Smooth muscle cell of the brain vasculature (primary cell): ENCODE measurements around the gene CPEB2.

Experiments used
- DNase-seq: peaks from one replicate; pipeline ENCODE4 v3.0.0-alpha.2; 2012; ENCODE audit warnings: low read depth, low spot score

The CPEB2 gene

DNA sequence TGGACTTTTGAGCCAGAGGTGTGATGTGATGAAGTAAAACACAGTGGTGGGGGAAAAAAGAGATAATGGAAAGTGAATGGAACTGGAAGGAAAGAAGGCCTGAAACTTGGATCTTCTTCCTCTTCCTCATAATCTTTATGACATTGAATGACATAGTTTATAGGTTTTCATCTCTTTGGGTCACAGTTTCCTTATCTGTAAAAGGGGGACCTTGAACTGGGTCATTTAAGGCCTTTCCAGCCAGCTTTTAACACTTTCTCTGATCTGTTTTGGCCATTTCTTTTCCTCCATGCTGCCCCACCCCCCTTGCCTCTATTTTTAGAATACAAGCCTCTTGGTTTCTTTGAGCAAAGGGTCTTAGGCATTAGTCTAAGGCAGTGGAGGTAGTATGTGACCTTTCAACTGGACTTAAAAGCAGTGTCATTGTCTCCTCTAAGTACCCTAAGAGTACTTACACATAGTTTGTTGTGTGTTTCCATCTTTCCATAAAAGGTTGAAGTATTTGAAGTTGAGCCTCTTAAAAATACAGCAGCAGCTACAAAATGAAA, 7.8 kb downstream of the CPEB2 start:
- no peak for DNase-seq

DNA sequence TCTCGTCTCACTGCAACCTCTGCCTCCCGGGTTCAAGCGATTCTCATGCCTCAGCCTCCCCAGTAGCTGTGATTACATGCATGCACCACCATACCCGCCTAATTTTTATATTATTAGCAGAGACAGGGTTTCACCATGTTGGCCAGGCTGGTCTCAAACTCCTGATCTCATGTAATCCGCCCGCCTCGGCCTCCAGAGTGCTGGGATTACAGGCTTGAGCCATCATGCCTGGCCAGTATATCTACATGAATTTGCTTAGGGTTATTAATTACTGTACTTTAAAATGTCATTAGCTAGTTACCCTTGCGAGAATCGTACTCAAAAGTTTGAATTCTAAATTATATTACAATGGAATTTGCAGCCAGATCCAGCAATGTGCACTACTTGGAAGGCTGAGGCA, 8.9 kb downstream of the CPEB2 start:
- no peak for DNase-seq

DNA sequence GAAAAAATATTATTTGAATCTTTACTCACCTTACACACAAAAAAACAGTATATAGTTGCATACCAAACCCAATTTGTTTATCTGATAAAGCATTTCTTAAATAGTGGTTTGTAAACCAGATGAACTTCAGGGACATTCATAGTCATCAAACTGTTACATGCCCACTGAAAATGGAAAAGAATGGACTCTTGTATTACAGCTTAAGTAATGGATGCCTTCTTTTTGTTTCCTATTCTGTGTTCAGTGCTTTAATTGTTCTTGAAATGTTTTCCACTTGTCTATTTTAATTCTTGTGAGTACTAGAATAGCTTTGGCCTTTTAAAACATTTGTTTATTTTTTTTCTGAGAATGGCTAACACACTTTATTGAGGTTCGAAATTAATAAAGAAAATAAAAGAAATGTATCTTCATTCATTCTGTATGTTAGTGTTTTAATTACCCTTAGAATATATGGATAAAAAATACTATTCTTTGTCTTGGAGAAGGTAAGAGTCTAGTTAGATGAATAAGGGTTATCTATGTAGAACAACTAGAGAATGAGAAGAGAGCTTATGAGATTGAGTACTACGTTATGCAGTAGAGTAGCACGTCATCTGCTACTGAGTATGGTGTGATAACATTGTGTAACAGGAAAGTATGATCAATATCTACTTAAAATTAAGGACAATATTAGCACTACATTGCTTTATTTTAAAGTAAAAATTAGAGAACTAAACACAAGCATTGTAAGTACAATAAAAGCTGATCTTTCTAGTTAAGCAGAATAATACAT, 9.9 kb downstream of the CPEB2 start:
- no peak for DNase-seq

GRCh38 chr4:15013585-15013984, 11.3 kb downstream of the CPEB2 start:
- no peak for DNase-seq

DNA sequence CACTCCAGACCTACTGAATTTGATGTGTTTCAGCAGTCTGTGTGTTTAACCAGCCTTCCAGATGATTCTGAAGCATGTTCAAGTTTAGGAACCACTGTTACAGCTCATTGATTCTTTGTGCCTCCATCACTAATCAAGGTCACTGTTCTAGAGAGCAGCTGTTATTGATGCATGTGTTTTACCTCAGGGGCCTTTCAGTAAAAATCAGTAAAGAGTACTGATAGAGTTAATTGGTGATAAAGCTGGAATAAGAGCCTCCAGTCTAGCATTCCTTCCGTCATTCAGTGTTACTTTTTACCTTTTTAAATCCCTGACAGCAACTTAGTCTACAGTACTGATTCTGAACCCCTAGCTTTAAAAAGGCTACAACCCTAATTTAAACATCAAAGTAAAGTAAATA, 12.9 kb downstream of the CPEB2 start:
- no peak for DNase-seq

- no peak for DNase-seq
These were observed 16.1 kb downstream of the CPEB2 start for GRCh38 chr4:15018361-15018760.

DNA sequence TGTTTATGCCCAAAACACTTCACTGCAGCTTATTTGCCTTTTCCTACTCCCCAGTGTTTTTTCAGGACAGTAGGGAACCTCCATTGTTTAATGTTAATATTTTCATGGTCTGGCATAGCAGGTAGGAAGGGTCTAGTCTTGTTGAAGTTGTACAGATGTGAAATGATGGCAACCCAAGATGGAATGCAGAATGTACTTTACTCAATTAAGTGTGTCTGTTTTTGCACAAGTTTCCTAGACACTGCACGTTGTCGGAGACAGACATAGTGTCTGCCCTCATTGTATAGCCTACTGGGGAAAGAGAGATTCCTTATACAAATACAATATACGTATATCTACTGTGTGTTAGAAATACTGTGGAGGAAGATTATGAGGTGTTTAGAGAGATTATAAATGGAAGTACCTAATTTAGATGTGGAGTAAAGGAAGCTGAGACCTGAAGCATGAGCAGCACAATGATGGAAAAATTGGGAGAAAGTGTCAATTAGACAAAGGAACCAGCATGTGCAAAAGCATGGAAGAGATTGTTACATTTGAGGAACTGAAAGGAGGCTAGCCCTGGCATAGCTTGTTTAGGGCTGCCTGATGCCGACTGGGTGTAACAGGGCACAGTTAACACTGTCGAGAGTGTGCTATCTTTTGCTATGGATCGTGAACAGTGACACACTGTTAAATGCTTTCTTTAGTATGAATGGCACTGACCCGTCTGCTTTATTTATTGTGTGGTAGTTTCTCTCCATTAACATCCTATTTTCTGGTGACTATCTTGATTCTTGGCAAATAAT, 18.4 kb downstream of the CPEB2 start:
- no peak for DNase-seq

- no peak for DNase-seq
These were observed 19.0 kb downstream of the CPEB2 start for GRCh38 chr4:15021311-15021710.

DNA sequence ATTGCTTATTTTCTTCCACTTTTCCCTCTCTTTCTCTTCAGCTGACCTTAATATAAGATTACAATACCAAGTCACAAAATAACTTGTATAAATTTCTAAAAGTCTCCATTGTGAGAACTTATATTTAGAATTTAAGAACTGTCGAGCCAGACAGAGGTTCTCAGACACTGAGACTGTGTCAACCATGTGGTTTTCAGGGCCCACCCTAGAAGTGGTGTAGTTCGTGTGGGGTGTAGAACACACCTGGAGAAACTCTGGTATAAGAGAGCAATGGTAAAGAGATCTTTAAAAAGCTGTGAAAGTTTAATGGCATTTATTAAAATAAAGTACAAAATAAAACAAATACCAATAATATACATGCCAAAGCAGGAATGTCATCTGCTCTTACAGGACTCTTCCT, 19.7 kb downstream of the CPEB2 start:
- DNase-seq, result no peak

DNA sequence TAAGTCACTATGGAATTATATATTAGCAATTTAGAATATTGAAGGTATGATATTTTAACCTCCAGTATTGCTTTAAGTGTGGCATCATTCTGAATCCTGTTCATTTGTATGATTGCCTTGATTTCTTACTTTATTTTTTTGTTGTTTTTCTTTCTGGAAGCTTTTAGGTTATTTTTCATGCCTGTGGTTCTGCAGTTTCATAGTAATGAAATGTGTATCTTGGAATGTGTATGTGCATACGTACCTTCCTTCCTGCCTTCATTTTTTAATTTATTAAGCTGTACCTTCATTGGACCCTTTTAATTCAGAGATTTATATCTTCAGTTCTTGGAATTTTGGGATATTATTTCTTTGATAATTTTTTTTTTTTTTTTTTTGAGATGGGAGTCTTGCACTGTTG, 22.1 kb downstream of the CPEB2 start:
- no peak for DNase-seq

DNA sequence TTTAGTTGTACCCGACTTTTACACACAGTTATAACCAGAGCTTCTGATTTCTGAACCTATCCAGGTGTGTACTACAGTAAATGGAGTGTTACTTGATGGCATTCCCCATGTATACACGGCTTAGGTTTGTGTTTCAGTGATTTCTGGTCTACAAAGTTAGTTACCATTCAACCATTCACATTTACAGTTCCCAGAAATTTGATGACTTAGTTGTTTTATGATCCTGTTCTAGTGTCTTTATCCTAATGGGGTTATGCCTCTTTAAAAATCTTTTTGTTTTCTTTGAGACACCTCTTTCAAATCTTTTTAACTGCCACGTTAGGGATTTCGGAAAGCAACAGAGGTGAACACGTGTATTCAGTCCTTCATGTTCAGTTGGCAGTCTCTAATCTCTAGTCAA, 23.4 kb downstream of the CPEB2 start:
- DNase-seq, result no peak

- no peak for DNase-seq
These were observed 25.7 kb downstream of the CPEB2 start for GRCh38 chr4:15027921-15028435.

DNA sequence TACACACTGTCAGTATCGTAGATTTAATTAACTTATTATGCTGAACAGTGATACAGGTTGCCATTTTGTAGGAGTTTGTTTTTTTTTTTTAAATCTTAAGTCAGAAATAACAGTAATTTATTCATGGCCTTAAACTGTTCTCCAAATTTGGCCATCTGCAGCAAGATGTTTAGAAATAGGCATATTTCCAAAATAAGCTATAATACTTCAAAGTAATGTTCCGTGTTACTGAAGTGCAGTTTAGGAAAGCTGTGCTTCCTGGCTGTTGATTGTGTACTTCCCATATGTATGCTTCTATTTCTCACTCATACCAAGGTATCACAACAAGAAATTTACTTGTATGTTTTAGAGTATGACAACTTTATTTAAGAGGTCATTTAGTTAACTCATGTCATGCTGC, 28.9 kb downstream of the CPEB2 start:
- DNase-seq, result no peak

DNA sequence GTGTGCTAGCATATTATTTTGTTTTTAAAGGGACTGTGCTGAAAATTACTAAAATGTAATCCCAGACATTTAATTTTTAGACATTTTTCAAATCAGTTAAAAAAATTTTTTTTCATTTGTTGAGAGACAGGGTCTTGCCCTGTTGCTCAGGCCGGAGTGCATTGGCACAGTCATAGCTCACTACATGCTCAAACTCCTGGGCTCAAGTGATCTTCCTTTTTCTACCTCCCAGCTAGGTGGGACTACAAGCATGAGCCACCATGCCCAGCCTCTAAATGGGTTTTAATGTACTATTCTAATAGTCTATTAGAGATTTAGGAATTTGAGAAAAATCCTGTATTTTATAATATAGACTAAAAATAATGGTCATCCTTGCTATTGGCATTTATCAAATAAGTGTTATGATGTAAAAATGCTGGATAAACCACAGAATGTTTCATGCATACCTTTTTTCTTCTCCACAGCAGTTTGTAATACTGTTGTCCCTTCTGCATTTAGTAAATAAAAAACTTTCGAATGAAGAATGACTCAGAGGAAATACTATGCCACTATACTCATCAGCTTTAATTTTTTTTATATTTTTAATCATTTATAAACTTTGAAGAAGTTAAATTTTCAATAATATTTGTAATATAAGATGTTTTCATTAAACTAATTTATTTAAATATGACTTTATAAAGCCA, 29.9 kb downstream of the CPEB2 start:
- no peak for DNase-seq

- no peak for DNase-seq
These were observed 31.9 kb downstream of the CPEB2 start for GRCh38 chr4:15034071-15034764.

DNA sequence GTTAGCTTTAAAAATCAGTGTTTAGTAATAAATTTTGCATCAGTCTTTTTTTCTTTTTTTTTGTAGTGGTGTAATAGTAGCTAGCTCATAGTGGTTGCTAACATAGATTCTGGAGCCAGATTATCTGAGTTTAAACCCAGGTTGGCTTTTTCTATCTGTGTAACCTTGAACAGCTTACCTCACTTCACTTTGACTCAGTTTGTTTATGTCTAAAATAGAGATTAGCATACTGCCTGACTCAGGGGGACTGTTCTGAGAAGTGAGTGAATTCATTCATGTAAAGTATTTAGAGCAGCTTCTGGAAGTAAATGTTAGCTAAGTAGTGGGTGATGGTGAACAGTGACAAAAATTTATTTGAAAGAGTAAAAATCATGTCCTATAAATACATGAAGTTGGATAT, 32.9 kb downstream of the CPEB2 start:
- DNase-seq, result no peak

DNA sequence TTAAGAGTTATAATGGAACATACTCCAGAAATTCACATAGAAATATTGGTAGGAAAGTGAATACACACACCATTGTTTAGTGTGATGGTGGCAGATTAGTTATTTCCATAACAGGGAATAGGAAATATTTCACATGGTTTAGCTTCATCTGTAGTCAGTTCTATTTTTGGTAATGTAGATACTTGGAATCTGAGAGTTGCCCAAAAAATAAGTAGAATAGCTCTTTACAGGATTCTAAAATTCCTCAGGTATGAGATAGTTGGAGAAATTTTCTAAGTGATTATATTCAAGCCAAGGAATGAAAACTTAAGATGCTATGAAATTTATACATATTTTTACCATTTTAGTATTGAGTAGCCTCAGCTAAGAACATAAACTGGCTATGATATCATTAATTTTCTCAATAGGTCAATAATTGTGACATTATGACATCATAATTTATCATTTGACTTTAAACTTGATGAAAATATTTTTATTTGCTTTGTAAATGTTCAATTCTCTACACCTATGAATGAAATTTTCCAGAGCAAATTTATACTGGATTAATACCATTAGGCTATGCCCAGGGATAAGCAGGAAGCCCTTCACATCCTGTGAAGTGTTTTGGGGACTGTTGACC, 35.8 kb downstream of the CPEB2 start:
- DNase-seq, result no peak

DNA sequence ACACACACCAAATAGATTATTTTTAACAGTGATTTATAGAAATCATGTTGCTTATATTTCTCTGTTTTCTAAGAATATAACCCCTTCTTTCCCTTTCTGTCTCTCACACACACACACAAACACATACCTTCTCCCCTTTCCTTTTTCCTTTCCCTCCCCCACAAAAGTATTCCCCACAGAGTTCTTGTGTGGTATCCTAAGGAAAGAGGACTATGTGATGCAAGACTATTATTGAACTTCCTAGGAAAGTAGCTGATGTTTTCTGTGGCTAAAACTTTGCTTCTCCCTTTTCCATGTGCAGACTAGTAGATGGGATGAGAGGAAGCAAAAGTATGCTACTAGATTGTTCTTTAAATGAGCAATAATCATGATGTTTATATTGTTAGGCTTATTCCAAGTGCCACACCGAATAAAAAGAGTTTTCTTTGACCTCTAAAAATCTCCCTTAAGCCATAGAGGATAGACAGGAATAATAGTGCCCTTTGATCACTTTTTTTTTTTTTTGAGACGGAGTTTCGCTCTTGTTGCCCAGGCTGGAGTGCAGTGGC, 38.7 kb downstream of the CPEB2 start:
- no peak for DNase-seq

DNA sequence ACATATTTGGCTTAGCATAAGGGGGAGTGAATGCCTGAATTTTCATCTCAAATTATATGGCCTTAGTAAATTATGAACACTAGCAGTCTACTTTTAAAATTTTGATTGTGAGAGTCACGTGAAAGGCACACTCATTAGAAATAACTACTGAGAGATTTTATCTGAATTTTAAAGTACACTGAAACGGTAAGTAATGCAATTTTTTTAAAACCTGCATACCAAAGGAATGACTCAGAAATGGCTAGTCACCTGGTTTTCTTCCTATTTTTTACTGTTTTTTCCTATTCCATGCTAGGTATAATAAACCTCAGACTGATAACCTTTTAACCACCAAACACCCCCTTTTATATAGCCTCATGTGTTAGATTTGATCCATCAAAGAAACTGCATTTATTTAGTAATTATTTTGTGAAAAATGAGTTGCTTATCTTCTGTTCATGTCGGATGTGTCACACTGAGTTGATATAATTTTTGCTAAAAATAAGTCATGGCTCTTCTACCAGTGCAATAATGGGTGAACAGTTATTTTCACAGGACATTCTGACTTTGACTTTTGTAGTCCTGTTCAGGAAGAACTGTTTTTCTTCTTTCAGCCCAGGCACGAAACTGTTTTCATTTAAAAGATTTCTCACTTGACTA, 40.4 kb downstream of the CPEB2 start:
- no peak for DNase-seq

DNA sequence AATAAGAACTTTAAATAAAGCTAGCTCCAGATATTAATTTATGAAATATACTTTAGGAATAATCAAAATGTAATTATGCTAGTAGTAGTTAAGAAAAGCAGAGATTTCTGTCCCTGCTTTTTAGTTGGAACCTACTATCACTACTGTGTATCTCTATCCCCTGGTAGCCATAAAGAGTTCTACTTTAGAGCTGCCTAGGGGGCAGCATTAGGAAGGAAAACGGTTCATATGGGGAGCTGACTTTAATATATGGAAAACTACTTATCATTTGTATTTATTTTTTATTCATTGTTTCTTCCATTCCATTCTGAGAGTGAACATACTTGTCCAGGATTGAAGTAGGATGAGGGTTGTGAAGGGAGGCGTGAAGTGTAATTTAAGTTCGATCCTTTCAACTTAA, 40.9 kb downstream of the CPEB2 start:
- DNase-seq, result no peak
